HEK293 (cell line): ENCODE results near the gene WIPI1.

Experiments
- CTCF ChIP-seq: fragments of 450-650 bp; formaldehyde crosslinking; IDR thresholded peaks from 2 replicates; pipeline ENCODE4 v1.5.1; 2016; ENCODE audit warnings: missing biosample characterization, missing genetic modification characterization
- HOXA7 ChIP-seq: sonication (generic); formaldehyde crosslinking; IDR thresholded peaks from 2 replicates; pipeline ENCODE4 v1.8.1; 2022; ENCODE audit warnings: missing genetic modification reagents, borderline replicate concordance
- PBX3 ChIP-seq: sonication (generic); formaldehyde crosslinking; IDR thresholded peaks from 2 replicates; pipeline ENCODE4 v1.8.1; 2022; ENCODE audit warnings: mild to moderate bottlenecking, moderate library complexity, missing genetic modification reagents
- REST ChIP-seq: fragments of 450-650 bp; formaldehyde crosslinking; IDR thresholded peaks from 2 replicates; pipeline ENCODE4 v1.5.1; 2016; ENCODE audit warnings: missing biosample characterization, missing genetic modification characterization
- YY1 ChIP-seq: fragments of 450-650 bp; formaldehyde crosslinking; IDR thresholded peaks from 2 replicates; pipeline ENCODE4 v1.5.1; 2018; ENCODE audit warnings: missing biosample characterization, missing genetic modification characterization
- ZBTB7A ChIP-seq: fragments of 450-650 bp; formaldehyde crosslinking; IDR thresholded peaks from 2 replicates; pipeline ENCODE4 v1.5.1; 2016; ENCODE audit warnings: low read depth, missing biosample characterization, missing genetic modification characterization
- ZNF266 ChIP-seq: fragments of 450-650 bp; formaldehyde crosslinking; IDR thresholded peaks from 2 replicates; pipeline ENCODE4 v1.5.1; 2016; ENCODE audit warnings: missing biosample characterization, missing genetic modification characterization, low read depth
- ZNF292 ChIP-seq: fragments of 450-650 bp; formaldehyde crosslinking; IDR thresholded peaks from 2 replicates; pipeline ENCODE4 v1.5.1; 2016; ENCODE audit warnings: low read depth, missing biosample characterization, missing genetic modification characterization, borderline replicate concordance
- ZNF350 ChIP-seq: fragments of 450-650 bp; formaldehyde crosslinking; IDR thresholded peaks from 2 replicates; pipeline ENCODE4 v1.5.0; 2017; ENCODE audit warnings: missing biosample characterization, mild to moderate bottlenecking, missing genetic modification characterization
- ZNF549 ChIP-seq: fragments of 450-650 bp; IDR thresholded peaks from 2 replicates; pipeline ENCODE4 v1.5.1; 2018; ENCODE audit warnings: missing biosample characterization, missing genetic modification characterization, mild to moderate bottlenecking, inconsistent platforms, moderate library complexity
- ZNF658 ChIP-seq: fragments of 450-650 bp; formaldehyde crosslinking; IDR thresholded peaks from 2 replicates; pipeline ENCODE4; 2016; ENCODE audit warnings: missing biosample characterization, missing genetic modification characterization
- ZNF830 ChIP-seq: fragments of 450-650 bp; IDR thresholded peaks from 2 replicates; pipeline ENCODE4 v1.5.0; 2018; ENCODE audit warnings: missing biosample characterization, missing genetic modification characterization, low read depth, mild to moderate bottlenecking, moderate library complexity
- TF ChIP-seq, protein P1 (sequence below): fragments of 450-650 bp; formaldehyde crosslinking; IDR thresholded peaks from 2 replicates; pipeline ENCODE4 v1.5.1; 2016; ENCODE audit warnings: missing biosample characterization, missing genetic modification characterization
- TF ChIP-seq, protein P2 (sequence below): fragments of 450-650 bp; formaldehyde crosslinking; IDR thresholded peaks from 2 replicates; pipeline ENCODE4 v1.5.1; 2016; ENCODE audit warnings: missing biosample characterization, missing genetic modification characterization

GRCh38 chr17:68501074-68501473 lies 43.8 kb upstream of the WIPI1 start:
- TF ChIP-seq, protein P1, sequence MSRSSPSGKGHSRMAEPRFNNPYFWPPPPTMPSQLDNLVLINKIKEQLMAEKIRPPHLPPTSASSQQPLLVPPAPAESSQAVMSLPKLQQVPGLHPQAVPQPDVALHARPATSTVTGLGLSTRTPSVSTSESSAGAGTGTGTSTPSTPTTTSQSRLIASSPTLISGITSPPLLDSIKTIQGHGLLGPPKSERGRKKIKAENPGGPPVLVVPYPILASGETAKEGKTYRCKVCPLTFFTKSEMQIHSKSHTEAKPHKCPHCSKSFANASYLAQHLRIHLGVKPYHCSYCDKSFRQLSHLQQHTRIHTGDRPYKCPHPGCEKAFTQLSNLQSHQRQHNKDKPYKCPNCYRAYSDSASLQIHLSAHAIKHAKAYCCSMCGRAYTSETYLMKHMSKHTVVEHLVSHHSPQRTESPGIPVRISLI (tag by site-specific recombination): no peak
- TF ChIP-seq, protein P2, sequence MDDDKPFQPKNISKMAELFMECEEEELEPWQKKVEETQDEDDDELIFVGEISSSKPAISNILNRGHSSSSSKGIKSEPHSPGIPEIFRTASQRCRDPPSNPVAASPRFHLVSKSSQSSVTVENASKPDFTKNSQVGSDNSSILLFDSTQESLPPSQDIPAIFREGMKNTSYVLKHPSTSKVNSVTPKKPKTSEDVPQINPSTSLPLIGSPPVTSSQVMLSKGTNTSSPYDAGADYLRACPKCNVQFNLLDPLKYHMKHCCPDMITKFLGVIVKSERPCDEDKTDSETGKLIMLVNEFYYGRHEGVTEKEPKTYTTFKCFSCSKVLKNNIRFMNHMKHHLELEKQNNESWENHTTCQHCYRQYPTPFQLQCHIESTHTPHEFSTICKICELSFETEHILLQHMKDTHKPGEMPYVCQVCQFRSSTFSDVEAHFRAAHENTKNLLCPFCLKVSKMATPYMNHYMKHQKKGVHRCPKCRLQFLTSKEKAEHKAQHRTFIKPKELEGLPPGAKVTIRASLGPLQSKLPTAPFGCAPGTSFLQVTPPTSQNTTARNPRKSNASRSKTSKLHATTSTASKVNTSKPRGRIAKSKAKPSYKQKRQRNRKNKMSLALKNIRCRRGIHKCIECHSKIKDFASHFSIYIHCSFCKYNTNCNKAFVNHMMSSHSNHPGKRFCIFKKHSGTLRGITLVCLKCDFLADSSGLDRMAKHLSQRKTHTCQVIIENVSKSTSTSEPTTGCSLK (tag by site-specific recombination): no peak
- no peak for TF ChIP-seq ZNF350 (tag by site-specific recombination)
- TF ChIP-seq CTCF: no peak
- TF ChIP-seq ZBTB7A (tag by site-specific recombination): no peak
- no peak for TF ChIP-seq ZNF549 (tag by site-specific recombination)
- TF ChIP-seq ZNF830 (tag by site-specific recombination): no peak
- TF ChIP-seq YY1 (tag by site-specific recombination): no peak
- TF ChIP-seq HOXA7: no peak
- no peak for TF ChIP-seq ZNF266 (tag by site-specific recombination)
- no peak for TF ChIP-seq PBX3
- no peak for TF ChIP-seq REST (tag by site-specific recombination)
- no peak for TF ChIP-seq ZNF658
- TF ChIP-seq ZNF292 (tag by site-specific recombination): no peak
